ENCODE measurements around the gene MT1H. TPM values are rescaled to one million over a fixed set of nuclear protein-coding genes. Genes with fewer than 3 reads are reported as not detected.

The MT1H gene
- polyA plus RNA-seq, 1 donor: 391 TPM

GRCh38 chr16:56683424-56684172 lies 14.0 kb downstream of the MT1H start:
- Histone ChIP-seq H3K27ac (ENCODE audit: low read length) (no peak overlapping the region), H3K4me1 (ENCODE audit: control insufficient read depth, insufficient read depth, low read length) (peaks cover 7% of the 10 kb centered on the region), H3K36me3 (ENCODE audit: control insufficient read depth, insufficient read depth, low read length) (no peaks in the 10 kb centered on the region), H3K9me3 (ENCODE audit: control insufficient read depth, low read depth, low read length) (peaks cover 6% of the 10 kb centered on the region), H3K4me3 (ENCODE audit: low read length) (peak overlapping the region; percentile 61), H3K27me3 (ENCODE audit: control insufficient read depth, insufficient read depth, low read length) (no peaks in the 10 kb centered on the region)
- 40% methylated on average over 1 of the region's 5 CpGs for WGBS (ENCODE audit: insufficient coverage, low lambda C conversion rate)
- no peak for DNase-seq

DNA sequence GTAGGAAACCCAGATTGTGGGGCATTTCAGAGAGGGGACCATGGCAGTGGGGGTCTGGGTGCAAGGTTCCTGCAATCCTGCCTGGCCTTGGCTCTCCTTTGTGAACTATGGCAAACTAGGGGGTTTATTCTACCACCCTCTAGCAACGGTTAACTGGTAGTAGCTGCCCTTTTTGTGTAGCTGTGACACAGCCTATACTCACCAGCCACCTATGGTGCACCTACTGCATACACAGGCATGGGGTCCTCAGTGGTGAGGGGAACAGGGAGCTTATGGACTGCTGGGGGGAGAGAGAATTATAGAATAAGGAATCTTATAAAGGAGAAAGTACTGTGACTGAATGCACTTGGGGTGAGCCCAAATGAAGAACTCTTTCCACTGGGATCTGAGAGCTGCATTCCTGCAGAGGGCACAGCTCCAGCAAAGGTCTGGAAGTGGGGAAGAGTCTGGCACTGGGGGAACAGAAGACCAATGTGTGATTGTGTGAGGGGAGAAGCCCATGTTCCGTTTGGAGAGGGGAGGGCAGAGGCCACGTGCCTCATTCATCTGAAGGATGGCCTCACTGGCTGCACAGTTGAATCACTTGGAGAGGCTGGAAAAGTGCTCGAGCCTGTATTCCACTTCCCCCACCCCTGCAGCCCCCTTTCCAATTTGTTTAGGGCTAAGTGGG lies 14.8 kb downstream of the MT1H start:
- Histone ChIP-seq H3K4me3 (ENCODE audit: low read length) (no peak overlapping the region), H3K36me3 (ENCODE audit: control insufficient read depth, insufficient read depth, low read length) (no peaks in the 10 kb centered on the region), H3K9me3 (ENCODE audit: control insufficient read depth, low read depth, low read length) (peaks cover 6% of the 10 kb centered on the region), H3K27me3 (ENCODE audit: control insufficient read depth, insufficient read depth, low read length) (no peaks in the 10 kb centered on the region), H3K27ac (ENCODE audit: low read length) (no peak overlapping the region), H3K4me1 (ENCODE audit: control insufficient read depth, insufficient read depth, low read length) (peaks cover 7% of the 10 kb centered on the region)
- DNase-seq: no peak
- WGBS (ENCODE audit: insufficient coverage, low lambda C conversion rate): no CpG with 5 or more reads among the region's 4 CpGs

- Histone ChIP-seq H3K4me1 (ENCODE audit: control insufficient read depth, insufficient read depth, low read length) (peaks cover 7% of the 10 kb centered on the region), H3K27me3 (ENCODE audit: control insufficient read depth, insufficient read depth, low read length) (no peaks in the 10 kb centered on the region), H3K36me3 (ENCODE audit: control insufficient read depth, insufficient read depth, low read length) (no peaks in the 10 kb centered on the region), H3K9me3 (ENCODE audit: control insufficient read depth, low read depth, low read length) (peaks cover 6% of the 10 kb centered on the region), H3K27ac (ENCODE audit: low read length) (no peak overlapping the region), H3K4me3 (ENCODE audit: low read length) (no peak overlapping the region)
- no peak for DNase-seq
- WGBS (ENCODE audit: insufficient coverage, low lambda C conversion rate): no CpG with 5 or more reads among the region's 4 CpGs
These were observed 15.4 kb downstream of the MT1H start for GRCh38 chr16:56684926-56685590.

GRCh38 chr16:56686758-56687157 lies 17.1 kb downstream of the MT1H start:
- H3K4me1 ChIP-seq (ENCODE audit: control insufficient read depth, insufficient read depth, low read length): peaks cover 5% of the 10 kb centered on the region
- WGBS (ENCODE audit: insufficient coverage, low lambda C conversion rate): 100% methylated on average over 2 of the region's 7 CpGs
- H3K36me3 ChIP-seq (ENCODE audit: control insufficient read depth, insufficient read depth, low read length): no peaks in the 10 kb centered on the region
- H3K27ac ChIP-seq (ENCODE audit: low read length): no peak overlapping the region
- H3K27me3 ChIP-seq (ENCODE audit: control insufficient read depth, insufficient read depth, low read length): no peaks in the 10 kb centered on the region
- no peak for DNase-seq
- no peak overlapping the region for H3K4me3 ChIP-seq (ENCODE audit: low read length)
- peaks cover 6% of the 10 kb centered on the region for H3K9me3 ChIP-seq (ENCODE audit: control insufficient read depth, low read depth, low read length)

- no peak overlapping the region for H3K27ac ChIP-seq (ENCODE audit: low read length)
- peaks cover 6% of the 10 kb centered on the region for H3K9me3 ChIP-seq (ENCODE audit: control insufficient read depth, low read depth, low read length)
- H3K4me3 ChIP-seq (ENCODE audit: low read length): no peak overlapping the region
- no CpG with 5 or more reads among the region's 1 CpG for WGBS (ENCODE audit: insufficient coverage, low lambda C conversion rate)
- H3K4me1 ChIP-seq (ENCODE audit: control insufficient read depth, insufficient read depth, low read length): peaks cover 6% of the 10 kb centered on the region
- H3K36me3 ChIP-seq (ENCODE audit: control insufficient read depth, insufficient read depth, low read length): no peaks in the 10 kb centered on the region
- no peaks in the 10 kb centered on the region for H3K27me3 ChIP-seq (ENCODE audit: control insufficient read depth, insufficient read depth, low read length)
- no peak for DNase-seq
These were observed 19.1 kb downstream of the MT1H start for GRCh38 chr16:56688762-56689161.

- no peaks in the 10 kb centered on the region for H3K27me3 ChIP-seq (ENCODE audit: control insufficient read depth, insufficient read depth, low read length)
- no peak overlapping the region for H3K27ac ChIP-seq (ENCODE audit: low read length)
- no CpG with 5 or more reads among the region's 3 CpGs for WGBS (ENCODE audit: insufficient coverage, low lambda C conversion rate)
- H3K4me1 ChIP-seq (ENCODE audit: control insufficient read depth, insufficient read depth, low read length): peaks cover 6% of the 10 kb centered on the region
- H3K9me3 ChIP-seq (ENCODE audit: control insufficient read depth, low read depth, low read length): peaks cover 6% of the 10 kb centered on the region
- no peak for DNase-seq
- H3K4me3 ChIP-seq (ENCODE audit: low read length): no peak overlapping the region
- H3K36me3 ChIP-seq (ENCODE audit: control insufficient read depth, insufficient read depth, low read length): no peaks in the 10 kb centered on the region
These were observed 19.6 kb downstream of the MT1H start for GRCh38 chr16:56689171-56689570.

DNA sequence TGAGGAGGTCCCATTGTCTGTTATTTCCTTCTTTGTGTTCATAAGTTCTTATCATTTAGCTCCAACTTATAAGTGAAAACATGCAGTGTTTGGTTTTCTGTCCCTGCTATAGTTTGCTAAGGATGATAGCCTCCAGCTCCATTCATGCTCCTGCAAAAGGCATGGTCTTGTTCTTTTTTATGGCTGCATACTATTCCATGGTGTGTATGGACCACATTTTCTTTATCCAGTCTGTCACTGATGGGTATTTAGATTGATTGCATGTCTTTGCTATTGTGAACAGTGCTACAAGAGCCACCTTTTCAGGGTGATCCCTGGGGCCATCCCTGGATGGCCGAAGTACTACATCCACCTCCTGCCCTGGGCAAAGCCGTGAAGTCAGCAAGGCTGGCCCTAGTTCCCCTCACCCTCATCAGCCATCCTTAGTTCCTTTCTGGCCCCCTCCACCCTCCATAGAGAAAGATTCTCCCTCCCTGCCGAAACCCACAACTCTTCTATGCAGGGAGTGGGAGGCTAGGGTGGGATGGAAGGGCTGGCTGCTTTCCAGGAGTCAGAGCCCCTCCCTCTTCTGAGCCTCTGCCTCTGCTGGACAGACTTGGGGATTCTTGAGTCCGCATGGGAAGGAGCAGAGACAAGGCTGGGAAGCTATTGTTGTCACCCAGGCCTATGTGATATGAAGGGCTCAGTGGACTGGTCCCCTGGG lies 21.0 kb downstream of the MT1H start:
- H3K27ac ChIP-seq (ENCODE audit: low read length): no peak overlapping the region
- no peak overlapping the region for H3K4me3 ChIP-seq (ENCODE audit: low read length)
- H3K4me1 ChIP-seq (ENCODE audit: control insufficient read depth, insufficient read depth, low read length): peaks cover 6% of the 10 kb centered on the region
- H3K9me3 ChIP-seq (ENCODE audit: control insufficient read depth, low read depth, low read length): peaks cover 6% of the 10 kb centered on the region
- no peaks in the 10 kb centered on the region for H3K27me3 ChIP-seq (ENCODE audit: control insufficient read depth, insufficient read depth, low read length)
- WGBS (ENCODE audit: insufficient coverage, low lambda C conversion rate): no CpG with 5 or more reads among the region's 4 CpGs
- no peak for DNase-seq
- H3K36me3 ChIP-seq (ENCODE audit: control insufficient read depth, insufficient read depth, low read length): no peaks in the 10 kb centered on the region

GRCh38 chr16:56691885-56692284 lies 22.3 kb downstream of the MT1H start:
- WGBS (ENCODE audit: insufficient coverage, low lambda C conversion rate): no CpG with 5 or more reads among the region's 4 CpGs
- DNase-seq: peak; percentile 92 to 97
- H3K9me3 ChIP-seq (ENCODE audit: control insufficient read depth, low read depth, low read length): no peaks in the 10 kb centered on the region
- no peaks in the 10 kb centered on the region for H3K27me3 ChIP-seq (ENCODE audit: control insufficient read depth, insufficient read depth, low read length)
- H3K36me3 ChIP-seq (ENCODE audit: control insufficient read depth, insufficient read depth, low read length): no peaks in the 10 kb centered on the region
- peaks cover 6% of the 10 kb centered on the region for H3K4me1 ChIP-seq (ENCODE audit: control insufficient read depth, insufficient read depth, low read length)
- H3K4me3 ChIP-seq (ENCODE audit: low read length): no peak overlapping the region
- H3K27ac ChIP-seq (ENCODE audit: low read length): peak overlapping the region; percentile 51

DNA sequence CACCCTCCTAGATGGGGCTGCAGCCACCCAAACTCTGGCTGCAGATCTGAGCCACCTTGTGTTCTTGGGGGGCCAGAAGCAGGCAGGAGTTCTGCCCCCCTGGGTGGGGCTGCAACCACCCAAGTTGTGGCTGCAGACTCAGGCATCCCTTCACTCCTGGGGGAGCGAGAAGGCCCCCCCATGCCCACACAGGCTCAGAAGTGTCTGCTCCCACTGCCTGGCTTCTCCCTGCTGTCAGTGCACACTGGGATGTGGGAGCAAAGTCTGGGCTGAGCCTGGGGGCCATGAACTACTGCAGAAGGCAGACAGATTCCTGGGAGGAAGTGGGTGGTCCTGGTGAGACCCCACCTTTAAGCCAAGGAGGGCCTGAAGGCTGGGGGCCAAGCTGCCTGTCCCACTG lies 25.6 kb downstream of the MT1H start:
- Histone ChIP-seq H3K4me3 (ENCODE audit: low read length) (no peak overlapping the region), H3K36me3 (ENCODE audit: control insufficient read depth, insufficient read depth, low read length) (no peaks in the 10 kb centered on the region), H3K27ac (ENCODE audit: low read length) (no peak overlapping the region), H3K9me3 (ENCODE audit: control insufficient read depth, low read depth, low read length) (no peaks in the 10 kb centered on the region), H3K4me1 (ENCODE audit: control insufficient read depth, insufficient read depth, low read length) (peaks cover 6% of the 10 kb centered on the region), H3K27me3 (ENCODE audit: control insufficient read depth, insufficient read depth, low read length) (no peaks in the 10 kb centered on the region)
- no CpG with 5 or more reads among the region's 1 CpG for WGBS (ENCODE audit: insufficient coverage, low lambda C conversion rate)
- DNase-seq: no peak

DNA sequence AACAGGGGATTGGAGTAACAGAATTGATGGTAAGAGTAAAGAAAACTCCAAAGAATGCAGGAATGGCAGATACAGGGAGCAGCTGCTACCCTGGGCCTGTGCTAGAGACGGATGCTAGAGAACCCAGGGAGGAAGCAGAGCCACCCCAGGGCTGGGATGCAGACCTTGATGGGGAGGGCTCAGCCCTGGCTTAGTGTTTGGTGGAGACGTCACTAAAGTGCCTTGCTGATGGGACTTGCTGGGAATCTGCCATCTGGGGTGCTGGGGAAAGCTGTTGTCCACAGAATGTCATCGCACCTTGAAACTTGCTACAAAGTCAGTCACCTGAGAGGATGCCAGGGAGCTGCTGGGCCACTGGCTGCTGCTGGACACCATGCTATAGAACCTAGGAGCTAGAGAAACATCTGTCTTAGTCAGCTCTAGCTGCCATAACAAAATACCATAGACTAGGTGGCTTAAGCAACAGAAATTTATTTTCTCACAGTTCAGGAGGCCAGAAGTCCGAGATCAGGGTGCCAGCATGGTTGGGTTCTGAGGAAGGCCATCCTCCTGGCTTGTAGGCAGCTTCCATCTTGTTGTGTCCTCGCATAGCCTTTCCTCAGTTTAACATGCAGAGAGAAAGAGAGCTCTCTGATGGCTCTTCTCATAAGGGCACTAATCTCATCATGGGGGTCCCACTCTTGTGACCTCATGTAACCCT lies 28.0 kb downstream of the MT1H start:
- Histone ChIP-seq H3K27me3 (ENCODE audit: control insufficient read depth, insufficient read depth, low read length) (no peaks in the 10 kb centered on the region), H3K36me3 (ENCODE audit: control insufficient read depth, insufficient read depth, low read length) (no peaks in the 10 kb centered on the region), H3K9me3 (ENCODE audit: control insufficient read depth, low read depth, low read length) (no peaks in the 10 kb centered on the region), H3K4me3 (ENCODE audit: low read length) (no peak overlapping the region), H3K27ac (ENCODE audit: low read length) (no peak overlapping the region), H3K4me1 (ENCODE audit: control insufficient read depth, insufficient read depth, low read length) (peaks cover under 1% of the 10 kb centered on the region)
- no peak for DNase-seq
- 100% methylated on average over 1 of the region's 5 CpGs for WGBS (ENCODE audit: insufficient coverage, low lambda C conversion rate)
